ENCODE data around the gene SLC9A3.

Gene SLC9A3

GRCh38 chr5:539469-540070 is 15.3 kb upstream of the SLC9A3 start:
- H2BK15ac ChIP-seq (replicated peaks; ENCODE audit: low read depth): no peak overlapping the region
- H3K36me3 ChIP-seq (ENCODE audit: control insufficient read depth, insufficient read depth, low read length): no peaks in the 10 kb centered on the region
- H3K56ac ChIP-seq (ENCODE audit: low read length): no peak overlapping the region
- no peak overlapping the region for H3K23ac ChIP-seq (ENCODE audit: low read length)
- H4K8ac ChIP-seq (ENCODE audit: low read depth, low read length): no peak overlapping the region
- H2BK5ac ChIP-seq (ENCODE audit: low read length): no peak overlapping the region
- no peak overlapping the region for H3K4me2 ChIP-seq (ENCODE audit: low read length)
- H3K27me3 ChIP-seq (ENCODE audit: insufficient read depth, low read length, poor library complexity): no peaks in the 10 kb centered on the region
- H3K18ac ChIP-seq (ENCODE audit: low read length): no peak overlapping the region
- H2AK5ac ChIP-seq (ENCODE audit: low read length): no peak overlapping the region
- H3K4me3 ChIP-seq (ENCODE audit: low read length): no peak overlapping the region
- no peak overlapping the region for H3K9ac ChIP-seq (ENCODE audit: low read length)
- no peak overlapping the region for H3K27ac ChIP-seq (ENCODE audit: low read depth, low read length)
- no peak overlapping the region for H4K5ac ChIP-seq (ENCODE audit: low read length)
- no CpG with 5 or more reads among the region's 25 CpGs for WGBS (ENCODE audit: extremely low coverage, insufficient coverage, low lambda C conversion rate)
- H2BK120ac ChIP-seq (ENCODE audit: low read depth, low read length): no peak overlapping the region
- no peaks in the 10 kb centered on the region for H3K79me2 ChIP-seq (ENCODE audit: control insufficient read depth, insufficient read depth, low read length)
- no peaks in the 10 kb centered on the region for H3K4me1 ChIP-seq (ENCODE audit: control insufficient read depth, low read depth, low read length)
- H3K79me1 ChIP-seq (ENCODE audit: low read length): no peaks in the 10 kb centered on the region
- DNase-seq: no peak
- no peak overlapping the region for H3K4ac ChIP-seq (ENCODE audit: low read depth, low read length)

GRCh38 chr5:538801-539468 is 14.7 kb upstream of the SLC9A3 start:
- Histone ChIP-seq H3K4me1 (ENCODE audit: control insufficient read depth, low read depth, low read length) (no peaks in the 10 kb centered on the region), H3K27ac (ENCODE audit: low read depth, low read length) (no peak overlapping the region), H4K8ac (ENCODE audit: low read depth, low read length) (no peak overlapping the region), H3K4me3 (ENCODE audit: low read length) (no peak overlapping the region), H3K18ac (ENCODE audit: low read length) (no peak overlapping the region), H3K4ac (ENCODE audit: low read depth, low read length) (no peak overlapping the region), H3K23ac (ENCODE audit: low read length) (no peak overlapping the region), H3K79me1 (ENCODE audit: low read length) (no peaks in the 10 kb centered on the region), H2BK15ac (replicated peaks; ENCODE audit: low read depth) (no peak overlapping the region), H4K5ac (ENCODE audit: low read length) (no peak overlapping the region), H3K9ac (ENCODE audit: low read length) (no peak overlapping the region), H2BK5ac (ENCODE audit: low read length) (no peak overlapping the region), H3K27me3 (ENCODE audit: insufficient read depth, low read length, poor library complexity) (no peaks in the 10 kb centered on the region), H3K4me2 (ENCODE audit: low read length) (no peak overlapping the region), H3K36me3 (ENCODE audit: control insufficient read depth, insufficient read depth, low read length) (no peaks in the 10 kb centered on the region), H3K79me2 (ENCODE audit: control insufficient read depth, insufficient read depth, low read length) (no peaks in the 10 kb centered on the region), H2BK120ac (ENCODE audit: low read depth, low read length) (no peak overlapping the region), H3K56ac (ENCODE audit: low read length) (no peak overlapping the region), H2AK5ac (ENCODE audit: low read length) (no peak overlapping the region)
- no CpG with 5 or more reads among the region's 27 CpGs for WGBS (ENCODE audit: extremely low coverage, insufficient coverage, low lambda C conversion rate)
- DNase-seq: no peak

GRCh38 chr5:538271-538771 is 14.1 kb upstream of the SLC9A3 start:
- Histone ChIP-seq H3K4me2 (ENCODE audit: low read length) (no peak overlapping the region), H2BK120ac (ENCODE audit: low read depth, low read length) (no peak overlapping the region), H4K5ac (ENCODE audit: low read length) (no peak overlapping the region), H3K18ac (ENCODE audit: low read length) (no peak overlapping the region), H3K79me2 (ENCODE audit: control insufficient read depth, insufficient read depth, low read length) (no peaks in the 10 kb centered on the region), H3K36me3 (ENCODE audit: control insufficient read depth, insufficient read depth, low read length) (no peaks in the 10 kb centered on the region), H3K79me1 (ENCODE audit: low read length) (no peaks in the 10 kb centered on the region), H3K4ac (ENCODE audit: low read depth, low read length) (no peak overlapping the region), H3K27me3 (ENCODE audit: insufficient read depth, low read length, poor library complexity) (no peaks in the 10 kb centered on the region), H3K56ac (ENCODE audit: low read length) (no peak overlapping the region), H4K8ac (ENCODE audit: low read depth, low read length) (no peak overlapping the region), H3K4me1 (ENCODE audit: control insufficient read depth, low read depth, low read length) (no peaks in the 10 kb centered on the region), H3K4me3 (ENCODE audit: low read length) (no peak overlapping the region), H3K23ac (ENCODE audit: low read length) (no peak overlapping the region), H2BK15ac (replicated peaks; ENCODE audit: low read depth) (no peak overlapping the region), H2BK5ac (ENCODE audit: low read length) (no peak overlapping the region), H3K27ac (ENCODE audit: low read depth, low read length) (no peak overlapping the region), H3K9ac (ENCODE audit: low read length) (no peak overlapping the region), H2AK5ac (ENCODE audit: low read length) (no peak overlapping the region)
- no peak for DNase-seq
- WGBS (ENCODE audit: extremely low coverage, insufficient coverage, low lambda C conversion rate): no CpG with 5 or more reads among the region's 27 CpGs

- Histone ChIP-seq H3K4ac (ENCODE audit: low read depth, low read length) (no peak overlapping the region), H3K23ac (ENCODE audit: low read length) (no peak overlapping the region), H4K5ac (ENCODE audit: low read length) (no peak overlapping the region), H2BK120ac (ENCODE audit: low read depth, low read length) (no peak overlapping the region), H3K56ac (ENCODE audit: low read length) (no peak overlapping the region), H3K27ac (ENCODE audit: low read depth, low read length) (no peak overlapping the region), H2BK15ac (replicated peaks; ENCODE audit: low read depth) (no peak overlapping the region), H3K4me2 (ENCODE audit: low read length) (no peak overlapping the region), H3K79me2 (ENCODE audit: control insufficient read depth, insufficient read depth, low read length) (no peaks in the 10 kb centered on the region), H3K18ac (ENCODE audit: low read length) (no peak overlapping the region), H2BK5ac (ENCODE audit: low read length) (no peak overlapping the region), H3K27me3 (ENCODE audit: insufficient read depth, low read length, poor library complexity) (no peaks in the 10 kb centered on the region), H3K36me3 (ENCODE audit: control insufficient read depth, insufficient read depth, low read length) (no peaks in the 10 kb centered on the region), H3K4me3 (ENCODE audit: low read length) (no peak overlapping the region), H3K9ac (ENCODE audit: low read length) (no peak overlapping the region), H3K4me1 (ENCODE audit: control insufficient read depth, low read depth, low read length) (no peaks in the 10 kb centered on the region), H4K8ac (ENCODE audit: low read depth, low read length) (no peak overlapping the region), H2AK5ac (ENCODE audit: low read length) (no peak overlapping the region), H3K79me1 (ENCODE audit: low read length) (no peaks in the 10 kb centered on the region)
- WGBS (ENCODE audit: extremely low coverage, insufficient coverage, low lambda C conversion rate): no CpG with 5 or more reads among the region's 16 CpGs
- DNase-seq: no peak
These were observed 13.4 kb upstream of the SLC9A3 start for GRCh38 chr5:537621-538071.

- Histone ChIP-seq H3K4me3 (ENCODE audit: low read length) (no peak overlapping the region), H3K79me2 (ENCODE audit: control insufficient read depth, insufficient read depth, low read length) (no peaks in the 10 kb centered on the region), H3K56ac (ENCODE audit: low read length) (no peak overlapping the region), H2BK15ac (replicated peaks; ENCODE audit: low read depth) (no peak overlapping the region), H3K9ac (ENCODE audit: low read length) (no peak overlapping the region), H3K27ac (ENCODE audit: low read depth, low read length) (no peak overlapping the region), H3K36me3 (ENCODE audit: control insufficient read depth, insufficient read depth, low read length) (no peaks in the 10 kb centered on the region), H3K79me1 (ENCODE audit: low read length) (no peaks in the 10 kb centered on the region), H3K4me1 (ENCODE audit: control insufficient read depth, low read depth, low read length) (no peaks in the 10 kb centered on the region), H3K18ac (ENCODE audit: low read length) (no peak overlapping the region), H3K23ac (ENCODE audit: low read length) (no peak overlapping the region), H2AK5ac (ENCODE audit: low read length) (no peak overlapping the region), H4K5ac (ENCODE audit: low read length) (no peak overlapping the region), H3K27me3 (ENCODE audit: insufficient read depth, low read length, poor library complexity) (no peaks in the 10 kb centered on the region), H3K4ac (ENCODE audit: low read depth, low read length) (no peak overlapping the region), H3K4me2 (ENCODE audit: low read length) (no peak overlapping the region), H2BK5ac (ENCODE audit: low read length) (no peak overlapping the region), H4K8ac (ENCODE audit: low read depth, low read length) (no peak overlapping the region), H2BK120ac (ENCODE audit: low read depth, low read length) (no peak overlapping the region)
- WGBS (ENCODE audit: extremely low coverage, insufficient coverage, low lambda C conversion rate): no CpG with 5 or more reads among the region's 22 CpGs
- DNase-seq: no peak
These were observed 12.8 kb upstream of the SLC9A3 start for GRCh38 chr5:537098-537497.
